IMR-90 (cell line): ENCODE data around the gene RSBN1L. TPM values are rescaled to one million over a fixed set of nuclear protein-coding genes. Genes with fewer than 3 reads are reported as not detected.

Experiments used
- ATAC-seq: fragments of 200-7000 bp; cut with Tn5 transposase; 2 replicates; pipeline ENCODE4 v1.9.1; 2020; ENCODE audit warnings: low read depth, mild to moderate bottlenecking, moderate library complexity
- BruUV-seq: library from RNA; stranded (reverse); fragments of 400-500 nt; replicated peaks from 2 replicates; lab custom pipeline; 2021; lab: Mats Ljungman, UMichigan
- CTCF ChIA-PET: fragments of 300-600 bp; formaldehyde crosslinking; extraction: SDS; loops from one replicate; lab custom pipeline; 2021; ENCODE audit warnings: antibody characterized with exemption; lab: Yijun Ruan, JAX
- POLR2A ChIA-PET: fragments of 300-600 bp; sonication (Branson Sonifier 250); formaldehyde crosslinking; loops from one replicate; lab custom pipeline; 2022; ENCODE audit warnings: antibody characterized with exemption; ENCODE audit not compliant: unreplicated experiment; lab: Charles Lee
- DNase-seq: peaks from one replicate; pipeline ENCODE4 v3.0.0; 2013
- H2AFZ ChIP-seq: replicated peaks from 2 replicates; pipeline ENCODE3; 2013; ENCODE audit warnings: low read length, mild to moderate bottlenecking; ENCODE audit not compliant: poor library complexity
- H2AK5ac ChIP-seq: 2 replicates; pipeline ENCODE4 v1.6.1; 2013; ENCODE audit warnings: low read depth, low read length, inconsistent platforms
- H2AK9ac ChIP-seq: replicated peaks from 2 replicates; pipeline ENCODE3; 2013; ENCODE audit warnings: mild to moderate bottlenecking, low read depth, low read length, moderate library complexity; ENCODE audit not compliant: poor library complexity
- H2BK120ac ChIP-seq: 2 replicates; pipeline ENCODE4 v1.6.1; 2013; ENCODE audit warnings: low read depth, low read length, inconsistent platforms
- H2BK15ac ChIP-seq: 3 replicates; pipeline ENCODE4 v1.6.1; 2013; ENCODE audit warnings: low read depth, low read length, inconsistent platforms
- H2BK20ac ChIP-seq: 2 replicates; pipeline ENCODE4 v1.6.1; 2013; ENCODE audit warnings: low read depth, mild to moderate bottlenecking, inconsistent platforms, low read length, moderate library complexity
- H2BK5ac ChIP-seq: 2 replicates; pipeline ENCODE4 v1.6.1; 2013; ENCODE audit warnings: mild to moderate bottlenecking, low read depth, low read length, inconsistent platforms; ENCODE audit not compliant: poor library complexity, severe bottlenecking
- H3K14ac ChIP-seq: replicated peaks from 2 replicates; pipeline ENCODE4 v1.6.1; 2013; ENCODE audit warnings: low read depth, low read length, inconsistent platforms
- H3K18ac ChIP-seq: 2 replicates; pipeline ENCODE4 v1.6.1; 2013; ENCODE audit warnings: low read depth, low read length, control low read depth
- H3K23ac ChIP-seq: 2 replicates; pipeline ENCODE4 v1.6.1; 2013; ENCODE audit warnings: low read depth, low read length, inconsistent platforms
- H3K27ac ChIP-seq: 2 replicates; pipeline ENCODE4 v1.5.1; 2013; ENCODE audit warnings: mild to moderate bottlenecking, control low read depth, low read length; ENCODE audit not compliant: insufficient read depth
- H3K27me3 ChIP-seq: 2 replicates; pipeline ENCODE4 v1.6.1; 2013; ENCODE audit warnings: low read length; ENCODE audit not compliant: control insufficient read depth, insufficient read depth
- H3K36me3 ChIP-seq: 2 replicates; pipeline ENCODE4 v1.6.1; 2013; ENCODE audit warnings: low read length, mixed read lengths; ENCODE audit not compliant: control insufficient read depth, insufficient read depth
- H3K4ac ChIP-seq: 2 replicates; pipeline ENCODE4 v1.6.1; 2013; ENCODE audit warnings: low read depth, low read length, inconsistent platforms
- H3K4me1 ChIP-seq: 2 replicates; pipeline ENCODE4 v1.6.1; 2013; ENCODE audit warnings: low read length, mixed read lengths; ENCODE audit not compliant: control insufficient read depth, insufficient read depth
- H3K4me2 ChIP-seq: 2 replicates; pipeline ENCODE4 v1.6.1; 2013; ENCODE audit warnings: low read depth, mild to moderate bottlenecking, control low read depth, low read length, moderate library complexity
- H3K4me3 ChIP-seq: 2 replicates; pipeline ENCODE4 v1.5.1; 2013; ENCODE audit warnings: low read depth, mild to moderate bottlenecking, control low read depth, low read length, moderate library complexity; ENCODE audit not compliant: insufficient read depth
- H3K56ac ChIP-seq: 2 replicates; pipeline ENCODE4 v1.6.1; 2013; ENCODE audit warnings: low read length, inconsistent platforms; ENCODE audit not compliant: insufficient read depth; ENCODE audit errors: extremely low read depth
- H3K79me1 ChIP-seq, 2 experiments: 2 replicates each; pipeline ENCODE4 v1.6.1; 2013; ENCODE audit warnings: low read length in 2 of 2, inconsistent platforms in 1 of 2, low read depth in 1 of 2
- H3K9ac ChIP-seq: 2 replicates; pipeline ENCODE4 v1.6.1; 2013; ENCODE audit warnings: low read depth, low read length, control low read depth
- H3K9me1 ChIP-seq: 2 replicates; pipeline ENCODE4 v1.6.1; 2013; ENCODE audit warnings: low read length, inconsistent platforms; ENCODE audit not compliant: insufficient read depth
- H3K9me3 ChIP-seq: 2 replicates; pipeline ENCODE4 v1.6.1; 2013; ENCODE audit warnings: low read length; ENCODE audit not compliant: control insufficient read depth, insufficient read depth
- H4K20me1 ChIP-seq: 2 replicates; pipeline ENCODE4 v1.6.1; 2013; ENCODE audit warnings: low read length, inconsistent platforms; ENCODE audit not compliant: insufficient read depth
- H4K5ac ChIP-seq: 2 replicates; pipeline ENCODE4 v1.6.1; 2013; ENCODE audit warnings: mild to moderate bottlenecking, low read depth, low read length, control low read depth
- H4K8ac ChIP-seq, 2 experiments: 2 replicates each; pipeline ENCODE4 v1.6.1; 2013; ENCODE audit warnings: low read depth in 2 of 2, low read length in 2 of 2, control low read depth in 1 of 2, inconsistent platforms in 1 of 2
- H4K91ac ChIP-seq: 2 replicates; pipeline ENCODE4 v1.6.1; 2013; ENCODE audit warnings: low read depth, low read length, inconsistent platforms; ENCODE audit not compliant: insufficient read depth
- CEBPB ChIP-seq: IDR thresholded peaks from 2 replicates; pipeline ENCODE4 v1.6.1; 2012; ENCODE audit warnings: low read depth, low read length, improper control_type of control experiment
- CTCF ChIP-seq: conservative IDR thresholded peaks from 2 replicates; pipeline ENCODE4 v1.5.1; 2012; ENCODE audit warnings: mild to moderate bottlenecking, low read depth, low read length, improper control_type of control experiment
- MAFK ChIP-seq: IDR thresholded peaks from 2 replicates; pipeline ENCODE4 v1.6.1; 2012; ENCODE audit warnings: low read depth, low read length, improper control_type of control experiment
- MXI1 ChIP-seq: IDR thresholded peaks from 2 replicates; pipeline ENCODE4 v1.6.1; 2012; ENCODE audit warnings: low read depth, mild to moderate bottlenecking, low read length, moderate library complexity, borderline replicate concordance
- POLR2A ChIP-seq: IDR thresholded peaks from 2 replicates; pipeline ENCODE4 v1.6.1; 2012; ENCODE audit warnings: mild to moderate bottlenecking, low read depth, low read length
- SMC3 ChIP-seq: fragments of 150-350 bp; IDR thresholded peaks from 2 replicates; pipeline ENCODE4 v1.6.1; 2016; ENCODE audit warnings: low read depth, mild to moderate bottlenecking, antibody characterized with exemption, low read length, moderate library complexity
- WGBS, 2 experiments: methylation state at CpG; one replicate each; pipeline versions ENCODE4 v1.1.5 to v1.1.7; 2013; ENCODE audit warnings: missing lambda C conversion rate in 2 of 2; ENCODE audit not compliant: insufficient read length in 1 of 2; ENCODE audit errors: extremely low coverage in 2 of 2; 5-methylcytosine and 5-hydroxymethylcytosine counted together
- dilution Hi-C: fragments of 300-500 bp; cut with HindIII; formaldehyde crosslinking; loops from one replicate; pipeline ENCODE4 v1.14.3; 2018; ENCODE audit warnings: low sequenced_read_pairs; ENCODE audit not compliant: unreplicated experiment
- in situ Hi-C: fragments of 300-500 bp; cut with MboI; formaldehyde crosslinking; loops from 3 replicates; pipeline ENCODE4 v1.14.3; 2019; ENCODE audit warnings: low sequenced_read_pairs, inconsistent platforms, mixed read lengths
- intact Hi-C: fragments of 100-400 bp; cut with micrococcal nuclease; formaldehyde crosslinking; loops from 2 replicates; pipeline ENCODE4 v1.10.0; 2022
- polyA plus RNA-seq, 3 experiments: library from polyadenylated mRNA; depleted of rRNA; stranded (reverse); fragments of >200 nt; gene quantifications; 2 replicates each; pipeline ENCODE4 v1.2.3, GENCODE V29; 2012; ENCODE audit warnings: low replicate concordance in 1 of 3
- total RNA-seq: library from RNA; depleted of rRNA; stranded (reverse); fragments of >200 nt; gene quantifications from 2 replicates; pipeline ENCODE4 v1.2.3, GENCODE V29; 2012

RSBN1L gene
- total and polyA plus RNA-seq, 2 of the 4 experiments (the other 2 are of a cell fraction), result 7.8 to 14.7 TPM

GRCh38 chr7:77674878-77675277 is 21.4 kb upstream of the RSBN1L start:
- H4K8ac ChIP-seq, result no peak overlapping the region
- WGBS, 2 experiments, result no CpG with 5 or more reads among the region's 5 CpGs
- H3K14ac ChIP-seq, result 0 out of 2 replicates have a peak overlapping the region, but pooled peaks have one; percentile 12
- no peak overlapping the region for H3K23ac ChIP-seq
- ChIA-PET CTCF (interaction anchor here (1.0 to 1.3 kb wide), 3 partner anchors 11 to 24 kb away, joined by 3 read pairs; no protein-coding TSS in a partner anchor), POLR2A (no interaction called here)
- DNase-seq, result peak; percentile 82
- no peak overlapping the region for H2BK5ac ChIP-seq
- no peak overlapping the region for H3K9ac ChIP-seq
- H3K4me3 ChIP-seq, result no peak overlapping the region
- no peak overlapping the region for H3K27ac ChIP-seq
- no peak overlapping the region for H2BK15ac ChIP-seq
- H2AK9ac ChIP-seq, result no peak overlapping the region
- peaks cover 4% of the 10 kb centered on the region; the same call in 1 of the 2 replicates for H3K9me1 ChIP-seq
- peaks cover 5% of the 10 kb centered on the region; the same call in 1 of the 2 replicates for H3K4me1 ChIP-seq
- no peak overlapping the region for H4K91ac ChIP-seq
- H3K4ac ChIP-seq, result no peak overlapping the region
- no peak overlapping the region for H3K18ac ChIP-seq
- no peak overlapping the region for H2BK120ac ChIP-seq
- TF ChIP-seq POLR2A, result no peak
- no peak for TF ChIP-seq SMC3
- TF ChIP-seq CEBPB, result peak; percentile 44; the same call in 1 of the 2 replicates
- no peak for TF ChIP-seq MXI1
- no peak for TF ChIP-seq CTCF
- TF ChIP-seq MAFK, result no peak
- intact Hi-C loops, result no loop called here
- in situ Hi-C loops, result loop anchor here (25.0 kb wide), 1 partner anchor 262 kb away; no protein-coding TSS in a partner anchor
- peak; percentile 48 for ATAC-seq
- no peak overlapping the region for H3K4me2 ChIP-seq
- no peak overlapping the region for H4K5ac ChIP-seq
- H3K36me3 ChIP-seq, result no peaks in the 10 kb centered on the region
- H2BK20ac ChIP-seq, result no peak overlapping the region
- dilution Hi-C loops, result no loop called here
- no peaks in the 10 kb centered on the region for H3K27me3 ChIP-seq
- BruUV-seq, result no TSS peak
- H3K79me1 ChIP-seq, result peaks cover 0 to 12% of the 10 kb centered on the region in 2 experiments; a peak in 2 of 4 replicates
- H3K56ac ChIP-seq, result no peak overlapping the region
- no peaks in the 10 kb centered on the region for H3K9me3 ChIP-seq
- no peak overlapping the region for H2AFZ ChIP-seq
- H2AK5ac ChIP-seq, result no peak overlapping the region
- no peaks in the 10 kb centered on the region for H4K20me1 ChIP-seq
